COR-L47 (cell line): ENCODE results near the gene KIF5A.
"Not testable (repeated sequence)": the region's sequence is repeated elsewhere in the genome, so short reads cannot be mapped to it uniquely, and the experiment has no call there.

Source experiments
- DNase-seq: peaks from one replicate; lab custom pipeline; 2025; lab: John Stamatoyannopoulos, UW

The KIF5A gene

DNA sequence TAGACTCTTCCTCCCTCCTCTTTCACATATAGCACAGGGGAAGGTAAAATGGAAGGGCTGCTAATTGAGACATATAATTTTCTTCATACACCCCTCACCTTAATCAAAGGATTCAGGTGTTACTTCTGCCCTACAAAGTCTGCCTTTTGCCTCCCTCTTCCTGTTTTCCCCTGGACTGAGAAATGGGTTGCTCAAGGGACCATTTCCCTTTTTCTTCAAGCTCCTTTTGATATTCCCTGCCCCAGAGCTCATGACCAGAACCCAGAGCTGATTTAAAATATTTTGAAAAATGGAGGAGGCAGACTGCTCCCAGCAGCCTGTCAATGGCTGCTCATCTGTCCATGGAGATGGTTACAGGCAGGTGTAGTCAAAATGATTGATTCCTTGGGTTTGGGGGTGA lies 34.8 kb downstream of the KIF5A start:
- no peak for DNase-seq

DNA sequence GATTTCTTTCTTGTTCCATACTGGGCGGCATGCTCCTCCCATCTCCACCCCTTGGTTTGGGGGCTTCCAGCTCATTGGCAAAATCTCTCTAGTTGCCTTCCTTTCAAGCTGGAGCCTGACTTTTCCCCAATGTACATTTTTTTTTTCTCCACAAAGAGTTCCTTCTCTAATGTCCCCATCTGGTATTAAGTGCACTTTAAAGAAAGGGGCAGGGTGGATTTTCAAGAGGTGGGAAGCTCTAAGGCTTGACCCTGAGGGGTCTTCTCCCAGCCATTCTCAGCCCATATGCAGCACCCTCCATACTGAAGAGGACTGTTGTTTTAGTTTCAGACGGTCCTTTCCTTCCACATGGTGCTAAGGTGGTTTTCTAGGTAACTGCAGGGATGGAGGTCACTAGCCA lies 35.3 kb downstream of the KIF5A start:
- DNase-seq = no peak

GRCh38 chr12:57586128-57586527 lies 36.3 kb downstream of the KIF5A start:
- DNase-seq = no peak

GRCh38 chr12:57586832-57587429 lies 37.1 kb downstream of the KIF5A start:
- no peak for DNase-seq

- DNase-seq = not testable (repeated sequence)
These were observed 39.2 kb downstream of the KIF5A start for GRCh38 chr12:57588951-57589610.

DNA sequence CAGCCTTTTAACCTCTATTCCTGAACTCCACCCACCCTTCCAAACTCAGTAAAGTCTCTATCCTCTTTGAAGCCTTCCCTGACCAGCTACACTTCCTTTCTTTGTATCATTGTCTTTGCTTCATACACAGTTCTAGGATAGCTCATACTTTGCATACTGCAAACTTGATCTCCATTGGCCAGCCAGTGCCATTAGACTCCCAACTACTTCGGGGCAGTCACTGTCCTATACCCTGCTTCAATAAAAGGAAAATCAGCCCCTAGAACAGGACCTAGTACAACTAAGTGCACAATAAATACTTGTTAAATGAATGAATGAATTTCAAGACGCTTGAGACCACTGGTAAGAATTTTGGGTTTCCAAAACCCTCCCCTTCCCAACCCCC lies 40.6 kb downstream of the KIF5A start:
- DNase-seq = no peak

GRCh38 chr12:57590864-57591781 lies 41.3 kb downstream of the KIF5A start, which contains the start of gene PIP4K2C:
PIP4K2C (plus strand) TSS chr12:57591192; CDS start chr12:57591290, 98 bp downstream.
- DNase-seq = peak; percentile 78

DNA sequence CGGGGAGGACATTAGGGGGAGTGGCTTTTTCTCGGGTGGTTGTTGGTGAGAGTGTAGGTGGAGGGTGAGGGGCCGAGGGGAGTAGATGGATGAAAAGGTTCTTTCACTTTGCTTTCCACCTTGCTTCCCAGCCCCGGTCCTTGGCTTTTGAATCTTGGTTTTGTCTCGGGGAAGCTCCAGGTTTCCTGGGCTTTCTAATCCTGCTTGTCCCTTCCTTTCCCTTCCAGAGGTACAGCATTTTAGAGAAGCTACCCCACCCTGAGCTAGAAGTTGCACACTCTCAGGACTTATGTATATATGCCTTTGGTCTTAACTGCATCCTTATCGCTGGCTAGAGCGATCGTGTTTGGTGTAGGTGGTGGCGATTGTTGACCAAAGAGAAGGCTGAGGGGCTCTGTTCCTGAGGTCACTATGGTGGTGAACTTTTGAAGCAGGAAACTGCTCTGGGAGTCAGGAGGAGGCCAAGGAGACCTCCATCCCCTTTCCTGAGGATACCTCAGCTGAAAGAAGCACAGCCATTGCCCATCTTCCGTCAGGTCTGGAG lies 42.0 kb downstream of the KIF5A start:
- DNase-seq = no peak

GRCh38 chr12:57592551-57593165 lies 42.8 kb downstream of the KIF5A start:
- DNase-seq = no peak

DNA sequence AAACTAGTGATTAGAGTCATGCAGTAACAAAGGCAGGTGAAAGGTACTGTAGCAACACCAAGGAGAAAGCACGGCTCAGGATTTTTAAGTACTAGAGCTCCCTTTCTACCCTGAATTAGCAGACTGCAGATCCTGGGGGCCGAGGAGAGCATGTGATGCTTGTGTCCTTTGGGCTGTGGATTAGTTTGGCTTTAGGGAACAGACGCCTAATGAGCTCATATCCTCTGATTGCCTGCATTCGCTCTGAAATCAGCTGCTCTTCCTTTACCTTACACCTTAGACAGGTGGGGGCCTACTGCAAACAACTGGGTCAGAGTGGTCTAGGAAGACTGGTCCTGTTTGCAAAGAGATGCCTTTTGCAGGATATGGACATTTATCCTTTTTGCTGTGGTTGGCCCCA lies 43.3 kb downstream of the KIF5A start:
- DNase-seq = no peak

DNA sequence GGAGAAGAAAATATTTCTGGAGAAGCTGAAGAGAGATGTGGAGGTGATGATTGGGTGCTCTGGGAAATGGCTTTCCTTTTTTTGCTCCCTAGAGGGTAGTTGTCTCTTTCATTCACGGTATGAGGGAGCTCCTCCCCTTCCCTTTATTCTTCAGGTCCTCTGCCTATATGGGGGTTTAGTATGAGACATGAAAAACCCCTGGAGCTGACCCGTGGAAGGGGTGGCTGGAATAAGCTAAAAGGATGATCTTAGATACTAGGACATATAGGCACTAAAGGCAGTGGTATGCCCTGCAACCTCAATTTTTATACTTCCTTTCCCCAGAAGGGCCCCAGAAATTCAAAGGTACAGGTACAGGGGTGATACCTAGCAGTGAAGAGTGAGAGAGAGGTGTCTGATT lies 50.6 kb downstream of the KIF5A start:
- no peak for DNase-seq

- DNase-seq = no peak
These were observed 52.7 kb downstream of the KIF5A start for GRCh38 chr12:57602544-57602943.

GRCh38 chr12:57603324-57603723 lies 53.5 kb downstream of the KIF5A start:
- DNase-seq = no peak

- no peak for DNase-seq
These were observed 54.1 kb downstream of the KIF5A start for GRCh38 chr12:57603815-57604453.

DNA sequence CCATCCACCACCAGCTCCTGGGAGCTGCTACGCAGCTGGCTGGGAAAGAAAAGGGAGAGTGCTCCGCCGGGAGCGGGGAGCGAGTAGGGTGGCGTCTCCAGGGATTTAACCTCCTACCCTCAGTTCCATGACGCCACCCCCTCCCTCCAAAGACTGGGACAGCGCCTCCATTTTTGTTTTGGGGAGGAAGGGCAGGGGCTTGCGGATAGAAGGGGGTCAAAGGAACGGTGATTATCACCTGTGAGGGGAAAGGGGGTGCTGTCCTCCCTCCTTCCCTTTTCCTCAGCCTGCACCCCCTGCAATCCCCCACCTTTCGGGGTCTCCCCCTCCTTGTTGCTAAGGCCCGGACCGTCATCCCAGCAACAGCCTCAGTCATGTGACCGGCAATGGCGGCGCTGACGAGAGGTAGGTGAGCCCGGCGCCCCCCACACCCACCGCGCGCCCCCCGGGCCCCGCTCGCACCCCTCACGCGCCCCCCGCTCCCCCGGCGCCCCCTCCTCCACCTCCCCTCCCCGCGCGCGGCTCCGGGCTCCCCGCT lies 54.7 kb downstream of the KIF5A start, which contains the start of gene DTX3:
TSS of gene DTX3 (plus strand) at position 371 of the 538 bp plus-strand sequence. CDS start 1,694 bp downstream, outside the sequence.
- DNase-seq = peak; percentile 13

DNA sequence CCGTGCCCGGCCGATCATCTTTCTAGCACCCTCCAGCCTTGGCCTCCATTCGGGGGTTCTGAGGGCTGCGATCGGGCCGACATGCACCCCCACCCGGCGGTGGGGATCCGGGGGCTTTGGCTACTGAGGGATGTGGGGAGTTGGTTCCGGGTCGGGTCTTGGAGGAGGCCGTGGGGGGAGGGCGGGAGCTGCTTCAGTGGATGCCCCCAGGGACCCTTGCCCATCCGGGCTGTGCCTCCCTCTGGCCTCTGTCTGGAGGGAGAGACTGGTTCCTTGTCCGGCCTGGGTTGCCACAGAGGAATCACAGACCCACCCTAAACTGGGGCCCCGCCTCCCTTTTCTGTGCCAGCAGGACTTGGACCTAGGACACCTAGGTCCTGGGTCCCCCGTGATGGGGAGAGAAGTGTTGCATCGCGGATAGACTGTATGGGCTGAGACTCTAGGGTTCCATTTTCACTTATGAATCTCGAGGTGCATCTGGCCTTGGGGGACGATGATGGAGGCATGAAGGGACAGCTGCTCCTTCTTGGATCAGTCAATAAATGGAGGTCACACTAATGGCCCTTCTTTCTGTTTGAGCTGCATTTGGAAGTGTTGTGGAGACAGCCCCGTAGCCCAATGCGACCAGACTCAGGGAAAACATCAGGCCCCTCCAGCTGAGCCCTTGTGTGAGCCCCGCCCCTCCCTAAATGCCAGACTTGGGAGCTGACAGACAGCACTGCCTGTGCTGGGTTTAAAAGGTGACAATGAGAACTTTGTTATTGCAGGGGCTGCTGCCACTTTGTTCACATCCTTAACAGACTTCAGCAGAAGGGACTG lies 55.4 kb downstream of the KIF5A start:
- no peak for DNase-seq

- DNase-seq = no peak
These were observed 56.0 kb downstream of the KIF5A start for GRCh38 chr12:57605811-57606311.

- DNase-seq = no peak
These were observed 56.6 kb downstream of the KIF5A start for GRCh38 chr12:57606399-57606798.

DNA sequence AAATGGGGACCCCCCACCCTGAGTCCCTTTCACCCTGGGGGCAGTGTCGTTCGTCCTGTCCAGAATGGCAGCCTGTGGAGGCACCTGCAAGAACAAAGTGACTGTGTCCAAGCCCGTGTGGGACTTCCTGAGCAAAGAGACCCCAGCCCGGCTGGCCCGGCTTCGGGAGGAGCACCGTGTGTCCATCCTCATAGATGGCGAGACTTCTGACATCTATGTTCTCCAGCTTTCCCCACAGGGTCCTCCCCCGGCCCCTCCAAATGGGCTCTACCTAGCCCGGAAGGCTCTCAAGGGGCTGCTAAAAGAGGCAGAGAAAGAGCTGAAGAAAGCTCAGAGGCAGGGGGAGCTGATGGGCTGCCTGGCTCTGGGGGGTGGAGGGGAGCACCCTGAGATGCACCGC lies 57.0 kb downstream of the KIF5A start:
- DNase-seq = no peak
